ENCODE data around the gene DHRSX.
"Not testable (repeated sequence)": the region's sequence is repeated elsewhere in the genome, so short reads cannot be mapped to it uniquely, and the experiment has no call there.

Gene DHRSX

DNA sequence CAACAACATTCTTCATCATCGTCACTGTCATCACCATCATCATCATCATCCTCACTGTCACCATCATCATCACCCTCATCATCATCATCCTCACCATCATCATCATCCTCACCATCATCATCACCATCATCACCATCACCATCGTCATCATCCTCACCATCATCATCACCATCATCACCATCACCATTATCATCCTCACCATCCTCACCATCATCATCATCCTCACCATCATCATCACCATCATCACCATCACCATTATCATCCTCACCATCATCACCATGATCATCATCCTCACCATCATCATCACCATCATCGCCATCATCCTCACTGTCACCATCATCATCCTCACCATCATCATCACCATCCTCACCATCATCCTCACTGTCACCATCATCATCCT is 18.9 kb upstream of the DHRSX start:
- not testable (repeated sequence) for DNase-seq

GRCh38 chrX:2517055-2517454 is 16.3 kb upstream of the DHRSX start:
- DNase-seq: no peak

GRCh38 chrX:2516623-2517022 is 15.8 kb upstream of the DHRSX start:
- no peak for DNase-seq

DNA sequence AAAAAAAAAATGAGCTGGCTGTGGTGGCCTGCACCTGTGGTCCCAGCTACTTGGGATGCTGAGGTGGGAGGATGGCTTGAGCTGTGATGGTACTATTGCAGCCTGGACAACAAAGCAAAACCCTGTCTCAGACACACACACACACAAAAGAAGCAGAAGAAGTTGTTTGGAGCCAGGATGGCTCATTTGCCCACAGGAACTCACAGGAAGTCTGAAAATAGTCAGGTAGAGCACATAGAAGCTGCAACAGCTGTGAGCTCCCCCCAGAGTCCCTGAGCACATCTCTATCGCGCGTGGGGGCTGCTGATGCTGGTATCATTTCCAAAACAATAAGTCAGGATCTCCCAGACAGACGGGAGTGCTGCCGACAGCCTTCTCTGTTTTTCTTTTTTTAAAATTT is 13.4 kb upstream of the DHRSX start:
- no peak for DNase-seq

DNA sequence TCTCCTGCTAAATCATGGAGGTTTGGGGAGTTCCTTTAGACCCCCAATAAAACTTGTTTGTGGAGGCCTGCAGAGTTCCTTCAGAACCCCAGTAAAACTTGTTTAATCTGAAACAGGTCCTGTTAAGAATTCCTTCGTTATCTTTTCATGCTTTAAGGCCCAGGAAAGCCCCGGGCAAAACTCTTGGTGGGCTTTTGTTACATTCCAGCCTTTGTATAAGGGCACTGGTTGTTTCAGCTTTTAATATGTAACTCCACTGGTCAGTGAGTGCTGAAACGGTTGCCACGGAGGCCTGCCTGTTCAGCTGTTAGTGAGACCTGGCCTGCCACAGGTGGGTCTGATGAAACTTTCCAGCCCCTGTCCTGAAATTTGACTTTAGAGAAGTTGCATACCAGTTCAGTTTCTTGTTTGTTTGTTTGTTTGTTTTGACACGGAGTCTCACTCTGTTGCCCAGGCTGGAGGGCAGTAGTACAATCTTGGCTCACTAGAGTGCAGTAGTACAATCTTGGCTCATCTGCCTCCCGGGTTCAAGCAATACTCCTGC is 12.4 kb upstream of the DHRSX start:
- no peak for DNase-seq

- no peak for DNase-seq
Measured at GRCh38 chrX:2512501-2512900, 11.7 kb upstream of the DHRSX start.

GRCh38 chrX:2511326-2511725 is 10.6 kb upstream of the DHRSX start:
- DNase-seq: no peak

DNA sequence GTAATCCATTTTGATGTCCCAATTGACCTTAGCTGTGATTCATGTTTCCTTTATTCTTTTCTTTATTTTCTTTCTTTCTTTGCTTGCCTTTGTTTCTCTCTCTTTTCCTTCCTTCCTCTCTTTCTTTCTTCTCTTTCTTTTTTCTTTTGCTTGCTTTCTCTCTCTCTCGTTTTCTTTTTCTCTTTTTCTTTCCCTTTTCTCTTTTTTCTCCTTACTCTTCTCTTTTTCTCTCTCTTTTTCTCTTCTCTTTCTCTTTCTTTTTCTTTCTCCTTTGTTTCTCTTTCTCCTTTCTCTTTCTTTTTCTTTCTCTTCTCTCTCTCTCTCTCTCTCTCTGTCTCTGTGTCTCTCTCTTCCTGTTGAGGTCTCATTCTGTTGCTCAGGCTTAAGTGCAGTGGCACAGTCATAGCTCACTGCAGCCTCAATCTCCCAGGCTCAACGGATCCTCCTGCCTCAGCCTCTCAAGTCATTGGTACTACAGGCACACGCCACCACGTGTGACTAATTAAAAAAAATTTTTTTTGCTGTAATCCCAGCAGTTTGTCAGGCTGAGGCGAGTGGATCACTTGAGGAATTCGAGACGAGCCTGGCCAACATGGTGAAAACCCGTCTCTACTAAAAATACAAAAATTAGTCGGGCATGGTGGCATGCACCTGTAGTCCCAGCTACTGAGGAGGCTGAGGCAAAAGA is 8.0 kb upstream of the DHRSX start:
- DNase-seq: no peak

DNA sequence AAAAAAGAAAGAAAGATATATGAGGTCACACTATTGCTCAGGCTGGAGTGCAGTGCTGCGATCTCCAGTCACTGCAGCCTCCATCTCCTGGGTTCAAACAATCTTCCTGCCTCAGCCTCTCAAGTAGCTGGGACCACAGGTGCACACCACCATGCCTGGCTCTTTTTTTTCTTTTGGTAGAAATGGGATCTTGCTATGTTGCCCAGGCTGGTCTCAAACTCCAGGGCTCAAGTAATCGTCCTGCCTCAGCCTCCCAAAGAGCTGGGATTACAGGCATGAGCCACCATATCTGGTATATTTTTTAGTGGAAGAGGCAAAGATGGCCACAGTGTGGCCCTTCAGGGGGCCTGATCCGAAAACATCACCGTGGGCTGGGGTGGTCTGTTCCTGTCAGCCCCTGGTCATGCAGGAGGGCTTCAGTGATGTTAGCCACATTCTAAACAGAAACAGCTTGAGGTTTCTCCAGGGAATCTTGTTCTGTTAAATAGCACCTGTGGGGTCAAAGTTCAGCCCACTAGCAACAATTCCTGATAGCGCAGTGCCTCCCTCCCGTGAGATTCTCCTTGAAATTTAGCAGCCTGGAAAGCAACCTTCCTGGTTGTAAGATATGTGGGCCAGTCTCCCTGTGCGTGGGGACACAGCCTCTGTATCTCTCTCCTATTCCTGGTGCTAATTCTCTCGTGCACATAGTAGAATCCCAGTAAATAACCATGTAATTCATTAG is 7.3 kb upstream of the DHRSX start:
- no peak for DNase-seq

GRCh38 chrX:2507196-2507595 is 6.4 kb upstream of the DHRSX start:
- DNase-seq: no peak

GRCh38 chrX:2505341-2505740 is 4.6 kb upstream of the DHRSX start:
- DNase-seq: not testable (repeated sequence)

GRCh38 chrX:2504706-2505332 is 4.0 kb upstream of the DHRSX start:
- DNase-seq: no peak

GRCh38 chrX:2503591-2504500 is 3.1 kb upstream of the DHRSX start:
- no peak for DNase-seq

DNA sequence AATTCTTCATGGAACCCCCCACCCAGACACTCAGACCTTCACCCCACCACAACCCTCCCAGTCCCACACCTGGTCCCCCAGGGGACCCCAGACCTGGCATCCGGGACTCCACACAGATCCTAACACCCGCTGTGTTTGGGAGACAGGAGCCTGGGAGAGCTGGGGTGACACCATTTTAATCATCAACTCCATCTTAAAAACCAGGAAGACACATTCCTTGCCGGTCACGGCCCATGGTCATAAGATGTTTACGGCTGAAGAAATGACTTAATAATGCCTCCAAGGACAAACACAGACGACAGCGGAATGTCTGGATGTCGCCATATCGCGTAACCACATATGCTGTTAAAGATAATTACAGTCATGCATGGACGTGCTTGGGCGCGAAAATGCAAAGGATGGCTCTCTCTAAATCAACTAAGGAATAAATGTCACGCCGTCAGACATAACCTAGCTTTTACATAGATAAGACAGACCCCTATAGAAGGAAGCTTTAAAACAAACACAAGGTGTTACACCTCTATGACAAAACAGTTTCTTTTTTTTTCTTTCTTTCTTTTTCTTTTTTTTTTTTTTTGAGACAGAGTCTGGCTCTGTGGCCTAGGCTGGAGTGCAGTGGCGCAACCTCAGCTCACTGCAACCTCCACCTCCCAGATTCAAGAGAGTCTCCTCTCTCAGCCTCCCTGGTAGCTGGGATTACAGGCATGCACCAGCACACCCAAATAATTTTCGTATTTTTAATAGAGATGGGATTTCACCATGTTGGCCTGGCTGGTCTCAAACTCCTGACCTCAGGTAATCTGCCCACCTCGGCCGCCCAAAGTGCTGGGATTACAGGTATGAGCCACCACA is 2.1 kb upstream of the DHRSX start:
- DNase-seq: no peak

- DNase-seq: no peak
Measured at GRCh38 chrX:2502120-2502667, 1.4 kb upstream of the DHRSX start.

GRCh38 chrX:2501559-2502102 is 855 bp upstream of the DHRSX start:
- DNase-seq: no peak

DNA sequence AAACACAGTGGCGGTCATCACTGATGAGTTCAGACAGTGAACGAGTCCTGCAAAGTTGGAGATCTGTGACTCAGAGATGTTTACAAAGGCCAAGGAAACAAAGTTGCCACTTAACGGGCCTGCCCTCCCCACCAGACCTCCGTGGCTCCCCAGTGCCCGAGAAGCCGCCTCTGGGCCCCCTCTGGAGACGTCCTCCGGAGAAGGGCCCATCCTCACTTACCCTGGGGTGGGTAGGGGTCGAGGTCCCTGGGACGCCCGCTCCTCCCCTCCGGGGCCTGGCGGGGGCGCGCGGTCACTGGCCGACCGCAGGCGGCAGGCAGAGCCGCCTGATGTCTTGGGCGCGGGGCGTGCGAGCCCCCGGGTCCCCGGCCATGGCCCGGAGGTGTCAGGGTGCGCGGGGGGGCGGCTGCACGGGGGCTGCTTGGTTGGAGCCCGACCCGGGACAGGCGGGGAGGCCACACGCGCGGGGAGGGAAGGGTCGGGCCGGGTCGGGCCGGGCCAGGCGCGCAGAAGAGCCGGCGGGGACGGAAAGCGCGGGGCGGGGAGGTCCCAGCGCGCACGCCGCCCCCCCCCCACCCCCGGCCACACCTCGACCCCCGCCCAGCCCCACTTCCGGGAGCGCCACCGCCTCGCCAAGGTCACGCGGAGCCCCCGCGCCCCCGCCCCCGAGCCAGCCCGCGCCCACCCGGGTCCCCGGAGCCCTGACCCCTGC is 529 bp downstream of the DHRSX start:
- DNase-seq: no peak

GRCh38 chrX:2499507-2499906 is 1.3 kb downstream of the DHRSX start:
- DNase-seq: no peak

DNA sequence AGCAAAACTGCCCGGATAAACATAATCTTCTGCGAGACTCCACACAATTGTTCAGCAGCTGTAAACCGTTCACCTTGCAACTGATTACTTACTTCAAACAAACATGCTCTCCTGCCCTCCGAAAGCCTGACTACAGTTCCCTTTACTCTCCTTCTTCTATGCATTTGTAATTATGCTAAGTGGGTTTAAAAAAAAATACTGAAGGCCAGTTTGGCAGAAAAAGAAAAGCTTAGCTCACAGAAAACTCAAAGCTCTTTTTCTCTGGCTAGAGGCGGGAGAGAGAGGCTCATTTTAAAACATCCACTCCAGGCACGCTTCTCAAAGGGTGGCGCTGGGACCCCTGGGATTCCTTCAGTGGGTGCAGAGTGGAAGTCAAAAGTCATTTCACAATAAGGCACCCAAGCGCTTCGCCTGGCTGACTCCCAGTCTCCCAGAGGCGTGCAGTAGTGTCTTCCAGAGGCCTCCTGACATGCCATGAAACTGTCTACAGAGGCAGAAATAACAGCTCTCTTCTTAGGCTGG is 1.9 kb downstream of the DHRSX start:
- DNase-seq: no peak

Data from T1000 (cell line).